ENCODE data around the gene ARHGEF39. TPM values are rescaled to one million over a fixed set of nuclear protein-coding genes. Genes with fewer than 3 reads are reported as not detected.

ARHGEF39 gene
- total RNA-seq, 5 donors from 2014 or later (not counting 1 experiment from before 2014, with no cell fraction given), result 0.12 to 1.3 (median 0.57) TPM

DNA sequence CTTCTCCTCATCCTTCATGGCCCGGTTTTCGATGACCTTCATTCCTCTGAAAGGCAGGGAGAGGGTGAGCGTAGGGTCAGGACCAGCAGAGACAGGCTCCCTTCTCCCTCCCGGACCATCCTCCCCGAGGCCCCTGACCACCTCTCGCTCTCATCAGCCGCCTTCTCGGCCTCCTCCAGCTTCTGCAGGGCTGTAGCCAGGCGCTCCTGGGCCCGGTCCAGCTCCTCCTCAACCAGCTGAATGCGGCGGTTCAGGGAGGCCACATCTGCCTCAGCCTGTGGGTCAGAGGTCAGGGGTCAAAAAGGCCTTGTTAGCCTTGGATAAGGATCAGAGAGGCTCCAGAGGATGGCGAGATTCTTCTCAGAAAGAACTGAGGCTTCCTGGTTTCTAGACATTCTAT lies 20.5 kb upstream of the ARHGEF39 start:
- CTCF ChIA-PET, result interaction anchor here in 1 of 2 donors (2.4 kb wide), 1 partner anchor 10 kb away, joined by 6 read pairs; no protein-coding TSS in a partner anchor
- H3K27me3 ChIP-seq (replicated peaks in 1 of 2; ENCODE audit: control insufficient read depth in 2 of 2, extremely low read depth in 1 of 2, insufficient read depth in 2 of 2, low read length in 1 of 2), result peaks cover 0 to 4% of the 10 kb centered on the region in 2 experiments
- Mint-ChIP-seq H3K9me3 (no peaks in the 10 kb centered on the region), H3K27ac (no peak overlapping the region), H3K4me3 (no peak overlapping the region), H3K27me3 (no peaks in the 10 kb centered on the region), H3K4me1 (peaks cover 11 to 12% (median 12%) of the 10 kb centered on the region in 3 donors), H3K36me3 (peaks cover 3% of the 10 kb centered on the region)
- no peak for ATAC-seq (replicated peaks in 1 of 4)
- no peak overlapping the region for H3K4me3 ChIP-seq (ENCODE audit: control insufficient read depth in 1 of 2, extremely low read depth in 1 of 2, low read length in 1 of 2)
- peaks cover 0 to 19% of the 10 kb centered on the region in 2 experiments for H3K4me1 ChIP-seq (ENCODE audit: control insufficient read depth in 1 of 2, extremely low read depth in 1 of 2, insufficient read depth in 2 of 2, low read length in 2 of 2)
- H3K27ac ChIP-seq (ENCODE audit: low read length), result no peak overlapping the region
- DNase-seq, result no peak
- H3K9me3 ChIP-seq, result no peaks in the 10 kb centered on the region
- WGBS (ENCODE audit: insufficient coverage), result 98% methylated on average over 11 of the region's 13 CpGs
- POLR2A ChIA-PET, result no interaction called here
- H3K36me3 ChIP-seq (ENCODE audit: control insufficient read depth in 2 of 2, extremely low read depth in 1 of 2, insufficient read depth in 1 of 2, low read length in 1 of 2), result no peaks in the 10 kb centered on the region

- H3K36me3 ChIP-seq (ENCODE audit: control insufficient read depth in 2 of 2, extremely low read depth in 1 of 2, insufficient read depth in 1 of 2, low read length in 1 of 2), result no peaks in the 10 kb centered on the region
- no peaks in the 10 kb centered on the region for H3K27me3 Mint-ChIP-seq
- H3K9me3 Mint-ChIP-seq, result no peaks in the 10 kb centered on the region
- no peak overlapping the region for H3K27ac ChIP-seq (ENCODE audit: low read length)
- H3K4me3 Mint-ChIP-seq, result no peak overlapping the region
- no peaks in the 10 kb centered on the region for H3K9me3 ChIP-seq
- ATAC-seq (replicated peaks in 1 of 4) (no peak), DNase-seq (no peak)
- 94% methylated on average over 4 of the region's 10 CpGs for WGBS (ENCODE audit: insufficient coverage)
- H3K27ac Mint-ChIP-seq, result no peak overlapping the region
- H3K4me3 ChIP-seq (ENCODE audit: control insufficient read depth in 1 of 2, extremely low read depth in 1 of 2, low read length in 1 of 2), result no peak overlapping the region
- peaks cover 11 to 12% (median 12%) of the 10 kb centered on the region in 3 donors for H3K4me1 Mint-ChIP-seq
- ChIA-PET POLR2A (interaction anchor here in 1 of 2 donors (1.1 kb wide), 1 partner anchor 9 kb away, joined by 3 read pairs; no protein-coding TSS in a partner anchor), CTCF (interaction anchor here in 1 of 2 donors (2.4 kb wide), 1 partner anchor 11 kb away, joined by 6 read pairs; no protein-coding TSS in a partner anchor)
- H3K36me3 Mint-ChIP-seq, result peaks cover 3% of the 10 kb centered on the region
- H3K4me1 ChIP-seq (ENCODE audit: control insufficient read depth in 1 of 2, extremely low read depth in 1 of 2, insufficient read depth in 2 of 2, low read length in 2 of 2), result peaks cover 0 to 13% of the 10 kb centered on the region in 2 experiments
- H3K27me3 ChIP-seq (replicated peaks in 1 of 2; ENCODE audit: control insufficient read depth in 2 of 2, extremely low read depth in 1 of 2, insufficient read depth in 2 of 2, low read length in 1 of 2), result peaks cover 0 to 7% of the 10 kb centered on the region in 2 experiments
Measured at GRCh38 chr9:35684921-35685320, 19.9 kb upstream of the ARHGEF39 start.

- no peak overlapping the region for H3K4me3 ChIP-seq (ENCODE audit: control insufficient read depth in 1 of 2, extremely low read depth in 1 of 2, low read length in 1 of 2)
- no peaks in the 10 kb centered on the region for H3K36me3 ChIP-seq (ENCODE audit: control insufficient read depth in 2 of 2, extremely low read depth in 1 of 2, insufficient read depth in 1 of 2, low read length in 1 of 2)
- Mint-ChIP-seq H3K4me1 (peaks cover 3 to 6% (median 3%) of the 10 kb centered on the region in 3 donors), H3K27me3 (no peaks in the 10 kb centered on the region), H3K9me3 (no peaks in the 10 kb centered on the region), H3K4me3 (no peak overlapping the region), H3K36me3 (peaks cover 3% of the 10 kb centered on the region), H3K27ac (no peak overlapping the region)
- no peaks in the 10 kb centered on the region for H3K9me3 ChIP-seq
- H3K27ac ChIP-seq (ENCODE audit: low read length), result no peak overlapping the region
- no CpG with 5 or more reads among the region's 2 CpGs for WGBS (ENCODE audit: insufficient coverage)
- H3K4me1 ChIP-seq (ENCODE audit: control insufficient read depth in 1 of 2, extremely low read depth in 1 of 2, insufficient read depth in 2 of 2, low read length in 2 of 2), result no peaks in the 10 kb centered on the region
- ATAC-seq (replicated peaks in 1 of 4) (no peak), DNase-seq (no peak)
- peaks cover 0 to 7% of the 10 kb centered on the region in 2 experiments for H3K27me3 ChIP-seq (replicated peaks in 1 of 2; ENCODE audit: control insufficient read depth in 2 of 2, extremely low read depth in 1 of 2, insufficient read depth in 2 of 2, low read length in 1 of 2)
- CTCF ChIA-PET, result interaction anchor here in 1 of 2 donors (0.8 kb wide), 1 partner anchor 22 kb away, joined by 3 read pairs; no protein-coding TSS in a partner anchor
- POLR2A ChIA-PET, result no interaction called here
Measured at GRCh38 chr9:35683323-35683722, 18.3 kb upstream of the ARHGEF39 start.

- Mint-ChIP-seq H3K27ac (no peak overlapping the region), H3K4me3 (no peak overlapping the region), H3K4me1 (peaks cover 0 to 6% (median 3%) of the 10 kb centered on the region in 3 donors), H3K36me3 (peaks cover 3% of the 10 kb centered on the region), H3K27me3 (no peaks in the 10 kb centered on the region), H3K9me3 (no peaks in the 10 kb centered on the region)
- ChIA-PET CTCF (no interaction called here), POLR2A (no interaction called here)
- Histone ChIP-seq H3K36me3 (ENCODE audit: control insufficient read depth in 2 of 2, extremely low read depth in 1 of 2, insufficient read depth in 1 of 2, low read length in 1 of 2) (no peaks in the 10 kb centered on the region), H3K27me3 (replicated peaks in 1 of 2; ENCODE audit: control insufficient read depth in 2 of 2, extremely low read depth in 1 of 2, insufficient read depth in 2 of 2, low read length in 1 of 2) (peaks cover 0 to 7% of the 10 kb centered on the region in 2 experiments), H3K4me3 (ENCODE audit: control insufficient read depth in 1 of 2, extremely low read depth in 1 of 2, low read length in 1 of 2) (no peak overlapping the region), H3K27ac (ENCODE audit: low read length) (no peak overlapping the region), H3K9me3 (no peaks in the 10 kb centered on the region), H3K4me1 (ENCODE audit: control insufficient read depth in 1 of 2, extremely low read depth in 1 of 2, insufficient read depth in 2 of 2, low read length in 2 of 2) (no peaks in the 10 kb centered on the region)
- no peak for ATAC-seq (replicated peaks in 1 of 4)
- DNase-seq, result no peak
- 92% methylated on average over 9 of the region's 10 CpGs for WGBS (ENCODE audit: insufficient coverage)
Measured at GRCh38 chr9:35682520-35683315, 17.7 kb upstream of the ARHGEF39 start.

- H3K36me3 Mint-ChIP-seq, result peaks cover 3% of the 10 kb centered on the region
- Histone ChIP-seq H3K4me1 (ENCODE audit: control insufficient read depth in 1 of 2, extremely low read depth in 1 of 2, insufficient read depth in 2 of 2, low read length in 2 of 2) (no peaks in the 10 kb centered on the region), H3K36me3 (ENCODE audit: control insufficient read depth in 2 of 2, extremely low read depth in 1 of 2, insufficient read depth in 1 of 2, low read length in 1 of 2) (no peaks in the 10 kb centered on the region), H3K4me3 (ENCODE audit: control insufficient read depth in 1 of 2, extremely low read depth in 1 of 2, low read length in 1 of 2) (no peak overlapping the region), H3K27ac (ENCODE audit: low read length) (no peak overlapping the region), H3K27me3 (replicated peaks in 1 of 2; ENCODE audit: control insufficient read depth in 2 of 2, extremely low read depth in 1 of 2, insufficient read depth in 2 of 2, low read length in 1 of 2) (peaks cover 0 to 7% of the 10 kb centered on the region in 2 experiments), H3K9me3 (no peaks in the 10 kb centered on the region)
- no peak overlapping the region for H3K4me3 Mint-ChIP-seq
- H3K4me1 Mint-ChIP-seq, result peaks cover 0 to under 1% (median under 1%) of the 10 kb centered on the region in 3 donors
- CTCF ChIA-PET, result no interaction called here
- no peaks in the 10 kb centered on the region for H3K9me3 Mint-ChIP-seq
- DNase-seq (no peak), ATAC-seq (replicated peaks in 1 of 4) (no peak)
- no peak overlapping the region for H3K27ac Mint-ChIP-seq
- WGBS (ENCODE audit: insufficient coverage), result 88% methylated on average over 4 of the region's 6 CpGs
- no peaks in the 10 kb centered on the region for H3K27me3 Mint-ChIP-seq
- POLR2A ChIA-PET, result no interaction called here
Measured at GRCh38 chr9:35682051-35682450, 17.1 kb upstream of the ARHGEF39 start.

DNA sequence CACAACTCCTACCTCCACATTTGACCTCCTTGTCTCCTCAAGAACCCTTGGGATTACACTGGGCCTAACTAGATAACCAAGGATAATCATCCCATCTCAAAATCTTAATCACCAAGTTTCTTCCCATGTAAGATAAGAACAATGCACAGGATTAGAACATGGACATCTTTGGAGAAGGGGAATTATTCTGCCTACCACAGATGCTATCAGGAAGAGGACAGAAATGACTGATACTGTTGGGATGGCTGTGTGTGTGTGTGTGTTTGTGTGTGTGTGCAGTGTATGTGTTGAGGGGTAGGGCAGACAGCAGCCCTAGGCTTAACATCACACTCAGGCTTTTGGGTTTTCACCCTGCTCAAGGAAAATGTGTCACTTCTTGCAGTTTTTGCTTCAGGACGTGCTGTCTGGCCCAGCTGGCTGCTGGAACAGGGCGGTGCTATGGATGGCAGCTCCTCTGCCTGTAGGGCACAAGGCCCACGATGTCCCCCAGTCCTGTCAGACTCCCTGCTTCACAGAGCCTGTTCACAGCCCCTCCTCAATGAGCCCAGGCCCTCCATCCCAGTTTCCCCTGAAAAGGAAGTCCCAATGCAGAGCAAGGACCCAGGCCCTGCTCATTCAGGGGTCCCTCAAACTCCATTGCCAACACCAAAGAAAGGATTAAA lies 16.5 kb upstream of the ARHGEF39 start:
- Mint-ChIP-seq H3K4me3 (no peak overlapping the region), H3K27ac (no peak overlapping the region), H3K27me3 (peaks cover under 1 to 1% of the 10 kb centered on the region in 2 donors), H3K9me3 (no peaks in the 10 kb centered on the region), H3K36me3 (peaks cover 3% of the 10 kb centered on the region), H3K4me1 (peaks cover 2 to 4% (median 3%) of the 10 kb centered on the region in 3 donors)
- no peak overlapping the region for H3K4me3 ChIP-seq (ENCODE audit: control insufficient read depth in 1 of 2, extremely low read depth in 1 of 2, low read length in 1 of 2)
- no peaks in the 10 kb centered on the region for H3K9me3 ChIP-seq
- H3K27ac ChIP-seq (ENCODE audit: low read length), result no peak overlapping the region
- DNase-seq, result no peak
- no peak for ATAC-seq (replicated peaks in 1 of 4)
- H3K27me3 ChIP-seq (replicated peaks in 1 of 2; ENCODE audit: control insufficient read depth in 2 of 2, extremely low read depth in 1 of 2, insufficient read depth in 2 of 2, low read length in 1 of 2), result peaks cover 0 to 7% of the 10 kb centered on the region in 2 experiments
- H3K36me3 ChIP-seq (ENCODE audit: control insufficient read depth in 2 of 2, extremely low read depth in 1 of 2, insufficient read depth in 1 of 2, low read length in 1 of 2), result no peaks in the 10 kb centered on the region
- WGBS (ENCODE audit: insufficient coverage), result 87% methylated on average over 3 of the region's 3 CpGs
- peaks cover 0 to under 1% of the 10 kb centered on the region in 2 experiments for H3K4me1 ChIP-seq (ENCODE audit: control insufficient read depth in 1 of 2, extremely low read depth in 1 of 2, insufficient read depth in 2 of 2, low read length in 2 of 2)
- CTCF ChIA-PET, result interaction anchor here in 1 of 2 donors (0.5 kb wide), 1 partner anchor 420 kb away, joined by 5 read pairs; no protein-coding TSS in a partner anchor
- POLR2A ChIA-PET, result no interaction called here

Data from T-cell (primary cell).